ENCODE results near the gene MYO10.

Gene MYO10

GRCh38 chr5:16809010-16809394 lies 127.1 kb downstream of the MYO10 start:
- no peak for DNase-seq

GRCh38 chr5:16808021-16808420 lies 128.1 kb downstream of the MYO10 start:
- DNase-seq, result no peak

DNA sequence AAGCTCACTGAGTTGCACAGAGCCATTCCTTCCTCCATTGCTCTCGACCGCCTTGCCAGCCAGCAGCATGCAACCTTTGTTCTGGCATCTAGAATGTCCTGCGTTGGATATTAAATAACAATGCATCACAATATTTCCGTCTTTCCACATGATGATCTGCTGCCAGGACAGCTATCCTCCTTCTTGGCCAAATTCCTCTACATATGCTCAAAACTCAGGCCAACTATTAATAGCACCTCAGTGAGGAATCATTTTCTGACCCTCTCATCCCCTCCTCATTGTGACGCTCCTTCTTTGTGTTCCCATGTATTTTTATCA lies 128.6 kb downstream of the MYO10 start:
- no peak for DNase-seq

GRCh38 chr5:16806711-16807546 lies 129.2 kb downstream of the MYO10 start:
- DNase-seq, result no peak

DNA sequence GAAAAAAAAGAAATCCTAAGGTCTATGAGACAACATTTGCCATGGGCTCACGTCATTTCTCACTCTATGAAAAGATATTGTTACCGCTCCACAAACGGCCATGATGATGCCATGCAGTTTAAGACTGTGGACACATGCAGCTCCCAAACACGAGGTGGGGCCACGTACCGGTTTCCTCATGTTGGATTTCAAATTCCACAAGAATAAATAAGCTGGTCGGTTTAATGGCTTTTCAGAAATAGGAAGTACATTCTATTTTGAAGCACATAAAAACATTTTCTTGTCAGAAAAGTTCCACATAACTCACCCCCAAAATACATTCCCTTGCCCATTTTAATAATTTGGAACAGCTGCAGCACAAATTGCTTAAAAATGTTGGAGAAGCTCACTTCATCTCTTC lies 130.6 kb downstream of the MYO10 start:
- DNase-seq, result no peak

GRCh38 chr5:16803831-16804230 lies 132.3 kb downstream of the MYO10 start:
- DNase-seq, result no peak

GRCh38 chr5:16800477-16800876 lies 135.6 kb downstream of the MYO10 start:
- DNase-seq, result no peak

DNA sequence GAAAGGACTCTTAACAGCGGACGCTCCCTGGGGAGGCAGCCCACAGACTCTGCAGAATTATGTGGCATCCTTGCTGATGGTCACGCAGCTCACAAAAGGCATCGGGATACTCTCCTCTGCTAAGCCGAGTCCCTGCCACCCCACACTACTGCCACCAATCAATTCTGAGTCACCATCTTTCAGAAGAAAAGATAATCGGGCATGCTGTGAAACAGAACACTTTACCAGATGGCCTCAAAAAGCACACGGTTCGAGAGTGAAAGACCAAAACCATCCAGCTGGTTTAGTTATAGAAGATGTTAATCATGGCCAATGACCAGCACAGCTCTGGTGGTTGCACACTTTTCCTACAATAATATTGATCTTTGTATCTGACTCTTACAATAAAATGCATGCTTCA lies 136.3 kb downstream of the MYO10 start:
- DNase-seq, result no peak

DNA sequence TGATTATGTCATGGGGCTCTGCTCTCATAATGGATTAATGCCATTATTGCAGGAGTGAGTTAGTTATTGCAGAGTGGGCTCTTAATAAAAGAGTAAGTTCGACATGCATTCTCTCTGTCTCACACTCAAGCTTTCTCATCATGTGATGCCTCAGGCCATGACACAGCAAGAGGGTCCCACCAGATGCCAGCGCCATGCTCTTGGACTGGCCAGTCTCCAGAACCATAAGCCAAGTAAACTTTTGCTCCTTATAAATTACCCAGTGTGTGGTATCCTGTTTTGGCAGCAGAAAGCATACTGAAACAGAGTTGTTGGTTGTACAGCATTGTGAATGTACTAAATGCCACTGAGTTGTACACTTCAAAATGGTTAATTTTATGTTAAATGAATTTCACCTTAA lies 138.1 kb downstream of the MYO10 start:
- DNase-seq, result no peak

DNA sequence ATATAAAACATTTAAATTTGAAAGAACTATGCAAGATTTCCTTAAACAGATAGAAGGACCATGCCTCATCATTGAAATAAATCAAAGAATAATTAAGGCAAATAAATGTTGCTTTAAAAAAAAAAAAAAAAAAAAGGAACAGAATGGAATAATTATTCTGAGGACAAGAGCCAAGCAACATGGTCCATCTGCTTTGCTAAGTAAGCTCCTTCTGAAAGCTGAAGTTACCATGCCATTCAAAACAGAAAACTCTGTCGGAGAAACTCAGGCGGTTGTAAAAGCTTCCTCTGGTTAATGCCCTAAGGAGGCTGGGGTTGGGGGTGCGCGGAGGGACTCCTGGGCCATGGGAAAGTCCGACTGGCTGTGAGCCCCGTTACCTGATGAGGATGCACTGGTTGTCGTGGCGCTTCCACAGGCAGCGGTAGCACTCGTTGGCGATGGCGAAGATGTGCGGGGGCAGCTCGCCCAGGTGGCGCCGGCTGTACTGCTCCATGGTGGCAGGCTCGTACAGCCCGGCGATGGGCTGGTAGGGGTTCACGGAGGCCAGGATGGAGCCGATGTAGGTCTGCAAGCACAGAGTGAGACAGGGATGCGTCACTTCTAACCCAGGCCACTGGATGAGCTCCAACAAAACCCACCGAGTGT lies 141.7 kb downstream of the MYO10 start:
- DNase-seq, result no peak

- no peak for DNase-seq
Measured at GRCh38 chr5:16792598-16793275, 143.4 kb downstream of the MYO10 start.

- no peak for DNase-seq
Measured at GRCh38 chr5:16791904-16792597, 144.0 kb downstream of the MYO10 start.

GRCh38 chr5:16791036-16791705 lies 144.9 kb downstream of the MYO10 start:
- DNase-seq, result peak; percentile 23

DNA sequence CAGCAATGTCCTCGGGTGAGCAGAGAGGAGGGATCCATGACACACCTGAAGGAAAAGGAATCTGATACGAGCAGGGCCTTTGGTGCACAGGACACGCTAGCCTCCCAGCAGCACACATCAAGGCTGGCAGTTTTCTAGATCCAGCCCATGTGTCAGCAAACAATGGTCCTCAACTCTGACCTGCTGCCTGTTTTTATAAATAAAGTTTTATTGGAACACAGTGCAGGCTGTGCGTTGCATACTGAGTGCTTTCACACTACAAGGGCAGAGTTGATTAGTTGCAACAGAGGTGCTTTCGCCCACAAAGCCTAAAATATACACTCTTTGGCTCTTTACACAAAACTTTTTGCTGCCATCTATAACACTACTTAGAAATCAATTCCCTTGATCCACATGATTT lies 147.1 kb downstream of the MYO10 start:
- DNase-seq, result no peak

DNA sequence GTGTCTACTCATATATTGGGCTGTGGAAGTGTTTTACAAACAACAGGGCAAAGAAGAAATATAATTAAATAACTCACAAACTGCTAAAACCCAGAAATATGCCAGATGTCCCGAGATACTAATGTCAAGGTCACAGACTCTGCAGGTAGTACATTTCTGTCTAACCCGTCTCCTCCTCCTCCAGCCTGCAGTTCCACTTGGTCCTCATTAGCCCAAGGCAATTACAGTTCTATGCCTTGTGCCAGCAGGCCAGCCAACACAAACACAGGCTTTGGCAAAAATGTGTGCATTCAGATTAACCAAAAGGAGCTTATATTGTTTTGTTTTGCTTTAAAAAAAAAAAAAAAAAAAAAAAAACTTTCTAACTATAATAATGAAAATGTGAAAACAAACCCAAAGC lies 148.8 kb downstream of the MYO10 start:
- no peak for DNase-seq

DNA sequence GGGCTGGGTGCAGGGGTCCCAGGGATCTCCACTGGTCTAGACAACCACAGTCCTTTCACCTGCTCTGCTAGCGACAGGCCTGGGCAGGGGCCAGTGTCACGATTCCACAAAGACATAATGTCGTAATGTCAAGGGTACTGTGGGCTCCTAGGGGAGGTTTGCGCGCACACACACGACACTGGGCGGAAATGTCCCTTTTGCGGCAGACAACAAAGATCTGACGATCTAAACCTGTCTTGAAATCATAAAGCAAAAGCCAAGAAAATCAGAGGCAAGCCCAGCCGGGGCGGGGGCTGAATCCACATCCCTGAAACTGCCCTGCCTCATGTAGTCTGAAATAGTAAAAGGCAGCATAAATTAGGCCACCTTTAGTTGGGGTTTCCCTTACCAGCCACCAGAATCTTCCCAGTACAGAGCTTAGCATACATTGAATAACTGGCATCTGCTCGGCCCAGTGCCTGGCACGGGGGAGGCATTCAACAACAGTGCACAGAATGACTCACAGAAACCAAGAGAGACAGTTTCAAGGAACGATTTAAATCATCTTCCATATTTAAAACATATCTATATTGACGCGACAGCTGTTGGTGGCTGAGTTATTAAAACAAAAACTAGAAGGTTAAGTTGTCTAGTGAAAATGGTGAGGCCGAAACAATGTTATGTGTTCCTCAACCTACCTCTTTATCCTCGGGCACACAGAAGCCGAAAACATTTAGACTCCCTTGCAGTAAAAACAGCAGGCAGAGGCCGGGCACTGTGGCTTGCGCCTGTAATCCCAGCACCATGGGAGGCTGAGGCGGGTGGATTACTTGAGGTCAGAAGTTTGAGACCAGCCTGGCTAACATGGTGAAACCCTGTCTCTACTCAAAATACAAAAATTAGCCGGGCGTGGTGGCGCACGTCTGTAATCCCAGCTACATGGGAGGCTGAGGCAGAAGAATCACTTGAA lies 151.0 kb downstream of the MYO10 start:
- peak; percentile 73 for DNase-seq

DNA sequence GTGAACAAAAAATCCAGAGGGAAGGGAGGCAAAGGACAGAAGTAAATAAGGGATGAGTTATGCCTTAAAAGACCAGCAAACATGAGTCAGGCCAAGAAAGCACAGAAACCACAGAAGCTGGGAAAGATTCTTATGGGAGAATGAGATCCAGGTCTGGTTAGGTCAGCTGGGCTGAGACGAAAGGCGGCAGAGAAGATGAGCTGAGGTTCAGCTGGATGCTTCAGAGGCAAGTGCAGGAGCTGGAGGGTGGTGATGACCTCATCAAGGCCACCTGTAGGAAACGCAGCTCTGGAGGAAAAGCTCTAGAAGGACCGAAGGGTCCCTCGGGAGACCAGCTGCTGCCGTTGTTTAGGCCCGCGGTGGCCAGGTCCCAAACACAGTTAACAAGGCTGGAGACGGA lies 152.0 kb downstream of the MYO10 start:
- no peak for DNase-seq

GRCh38 chr5:16781828-16782626 lies 154.1 kb downstream of the MYO10 start:
- no peak for DNase-seq

DNA sequence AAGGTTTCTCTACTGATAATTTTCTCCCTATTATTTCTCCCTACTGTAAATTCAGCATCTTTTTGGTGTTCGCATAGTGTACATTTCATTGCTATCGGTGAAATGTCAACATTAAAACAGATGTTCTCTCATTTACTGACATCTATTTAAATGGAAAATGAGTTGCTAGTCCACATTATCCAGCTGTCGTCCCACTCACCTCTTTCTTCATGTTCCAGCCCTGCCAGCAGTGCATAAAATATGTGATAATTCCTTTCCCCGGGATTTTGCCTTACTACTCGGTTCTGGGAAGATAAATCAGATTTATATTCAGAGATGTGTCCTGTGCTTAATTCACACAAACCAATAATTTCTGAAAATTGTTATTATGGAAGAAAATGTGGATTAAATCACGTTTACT lies 155.8 kb downstream of the MYO10 start:
- DNase-seq, result no peak

GRCh38 chr5:16777432-16777831 lies 158.7 kb downstream of the MYO10 start:
- DNase-seq, result no peak

All from stimulated activated CD4-positive, alpha-beta T cell treated with anti-CD3 and anti-CD28 coated beads, Interleukin-15, amount 100 ng/mL, for 24 hours (primary cell).